ENCODE measurements around the gene DNAH11. TPM values are rescaled to one million over a fixed set of nuclear protein-coding genes. Genes with fewer than 3 reads are reported as not detected.

DNAH11 gene
- total RNA-seq, 1 donor from 2014 or later = 0.13 TPM

DNA sequence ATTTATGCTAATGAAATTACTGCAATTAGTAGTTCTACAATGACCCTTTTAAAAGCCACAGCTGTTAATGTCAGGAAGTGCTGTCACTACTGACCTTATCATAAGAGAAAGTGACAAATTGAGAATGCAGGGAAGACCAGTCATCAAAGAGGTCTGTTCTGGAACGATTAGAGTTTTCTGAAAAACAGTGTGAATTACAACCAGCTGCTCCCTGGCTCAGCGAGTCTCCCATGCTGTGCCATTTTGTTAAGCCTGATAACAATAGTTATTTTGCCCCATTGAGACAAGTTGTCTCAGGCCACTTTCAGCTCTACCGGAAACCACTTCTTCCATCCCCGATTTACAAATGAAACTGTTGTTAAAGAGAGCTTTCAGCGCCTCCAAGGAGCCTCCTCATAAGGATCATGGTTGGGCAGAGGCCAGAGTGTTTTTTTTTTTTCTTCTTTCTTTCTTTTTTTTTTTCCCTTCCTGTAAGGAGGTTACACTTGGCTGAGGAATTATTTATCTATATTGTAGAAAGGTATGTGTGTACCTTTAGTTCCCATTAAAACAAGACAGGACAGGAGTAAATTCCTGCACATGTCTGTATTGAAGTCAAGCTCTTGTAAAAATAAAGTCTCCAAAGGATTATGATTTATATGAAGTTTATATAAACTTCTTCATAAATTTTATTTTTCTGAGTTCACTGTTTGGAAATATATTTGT lies 229.2 kb downstream of the DNAH11 start:
- Histone ChIP-seq H3K4me2 (peak overlapping the region; percentile 48), H3K79me2 (ENCODE audit: low read depth) (no peaks in the 10 kb centered on the region), H3K9ac (no peak overlapping the region), H3K27ac (peak overlapping the region; percentile 16), H3K27me3 (peaks cover 11% of the 10 kb centered on the region), H2AFZ (replicated peaks) (no peak overlapping the region), H3K4me1 (peaks cover 43% of the 10 kb centered on the region), H4K20me1 (ENCODE audit: low read depth) (no peaks in the 10 kb centered on the region), H3K36me3 (no peaks in the 10 kb centered on the region), H3K4me3 (peak overlapping the region; percentile 8), H3K9me3 (ENCODE audit: low read depth) (no peaks in the 10 kb centered on the region), H3F3A (ENCODE audit: low read depth) (peaks cover 25% of the 10 kb centered on the region)
- peak overlapping the region; percentile 1 for H3K27ac Mint-ChIP-seq
- peak; percentile 84 for DNase-seq (ENCODE audit: low spot score)
- H3K4me3 Mint-ChIP-seq = peak overlapping the region; percentile 22
- peaks cover 6% of the 10 kb centered on the region for H3K27me3 Mint-ChIP-seq (ENCODE audit: insufficient read depth, low read depth)
- no peaks in the 10 kb centered on the region for H3K36me3 Mint-ChIP-seq
- peaks cover 2% of the 10 kb centered on the region for H3K9me3 Mint-ChIP-seq
- TF ChIP-seq, protein P1, sequence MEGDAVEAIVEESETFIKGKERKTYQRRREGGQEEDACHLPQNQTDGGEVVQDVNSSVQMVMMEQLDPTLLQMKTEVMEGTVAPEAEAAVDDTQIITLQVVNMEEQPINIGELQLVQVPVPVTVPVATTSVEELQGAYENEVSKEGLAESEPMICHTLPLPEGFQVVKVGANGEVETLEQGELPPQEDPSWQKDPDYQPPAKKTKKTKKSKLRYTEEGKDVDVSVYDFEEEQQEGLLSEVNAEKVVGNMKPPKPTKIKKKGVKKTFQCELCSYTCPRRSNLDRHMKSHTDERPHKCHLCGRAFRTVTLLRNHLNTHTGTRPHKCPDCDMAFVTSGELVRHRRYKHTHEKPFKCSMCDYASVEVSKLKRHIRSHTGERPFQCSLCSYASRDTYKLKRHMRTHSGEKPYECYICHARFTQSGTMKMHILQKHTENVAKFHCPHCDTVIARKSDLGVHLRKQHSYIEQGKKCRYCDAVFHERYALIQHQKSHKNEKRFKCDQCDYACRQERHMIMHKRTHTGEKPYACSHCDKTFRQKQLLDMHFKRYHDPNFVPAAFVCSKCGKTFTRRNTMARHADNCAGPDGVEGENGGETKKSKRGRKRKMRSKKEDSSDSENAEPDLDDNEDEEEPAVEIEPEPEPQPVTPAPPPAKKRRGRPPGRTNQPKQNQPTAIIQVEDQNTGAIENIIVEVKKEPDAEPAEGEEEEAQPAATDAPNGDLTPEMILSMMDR (IDR thresholded peaks at IDR 0.05) = no peak
- peak; percentile 84 for TF ChIP-seq EZH2phosphoT487 (IDR thresholded peaks at IDR 0.05)
- H3K4me1 Mint-ChIP-seq = peaks cover 44% of the 10 kb centered on the region

DNA sequence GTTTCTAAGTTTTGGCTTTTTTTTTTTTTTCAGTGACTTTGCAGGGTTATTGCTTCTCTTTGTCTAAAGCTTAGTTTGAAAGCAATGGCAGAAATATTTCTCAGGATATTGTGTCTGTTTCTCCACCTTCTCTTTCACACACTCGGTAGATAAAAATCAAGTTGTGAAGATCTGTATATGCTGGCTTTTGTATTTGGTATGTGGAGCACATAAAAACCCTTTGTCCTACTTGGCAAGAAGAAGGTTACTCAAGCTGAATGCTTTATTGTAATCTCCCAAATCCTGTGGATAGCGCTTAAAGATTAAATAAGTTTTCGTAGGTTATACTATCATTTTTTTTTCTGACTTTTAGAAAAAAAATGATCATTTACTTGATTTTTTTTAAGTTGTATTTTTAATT lies 230.5 kb downstream of the DNAH11 start:
- Histone ChIP-seq H3K9ac (no peak overlapping the region), H3K4me2 (peak overlapping the region; percentile 48), H3K4me3 (no peak overlapping the region), H3F3A (ENCODE audit: low read depth) (peaks cover 24% of the 10 kb centered on the region), H3K27me3 (peaks cover 11% of the 10 kb centered on the region), H3K9me3 (ENCODE audit: low read depth) (no peaks in the 10 kb centered on the region), H4K20me1 (ENCODE audit: low read depth) (no peaks in the 10 kb centered on the region), H2AFZ (replicated peaks) (no peak overlapping the region), H3K36me3 (no peaks in the 10 kb centered on the region), H3K27ac (no peak overlapping the region), H3K79me2 (ENCODE audit: low read depth) (no peaks in the 10 kb centered on the region), H3K4me1 (peaks cover 41% of the 10 kb centered on the region)
- H3K36me3 Mint-ChIP-seq = no peaks in the 10 kb centered on the region
- no peak for TF ChIP-seq EZH2 (IDR thresholded peaks at IDR 0.05)
- no peak for TF ChIP-seq EZH2phosphoT487 (IDR thresholded peaks at IDR 0.05)
- TF ChIP-seq, protein P1 (IDR thresholded peaks at IDR 0.05) = no peak
- peak overlapping the region; percentile 6 for H3K27ac Mint-ChIP-seq
- peaks cover 37% of the 10 kb centered on the region for H3K4me1 Mint-ChIP-seq
- peak overlapping the region; percentile 50 for H3K4me3 Mint-ChIP-seq
- peaks cover 7% of the 10 kb centered on the region for H3K27me3 Mint-ChIP-seq (ENCODE audit: insufficient read depth, low read depth)
- peaks cover 2% of the 10 kb centered on the region for H3K9me3 Mint-ChIP-seq
- peak; percentile 34 for DNase-seq (ENCODE audit: low spot score)

DNA sequence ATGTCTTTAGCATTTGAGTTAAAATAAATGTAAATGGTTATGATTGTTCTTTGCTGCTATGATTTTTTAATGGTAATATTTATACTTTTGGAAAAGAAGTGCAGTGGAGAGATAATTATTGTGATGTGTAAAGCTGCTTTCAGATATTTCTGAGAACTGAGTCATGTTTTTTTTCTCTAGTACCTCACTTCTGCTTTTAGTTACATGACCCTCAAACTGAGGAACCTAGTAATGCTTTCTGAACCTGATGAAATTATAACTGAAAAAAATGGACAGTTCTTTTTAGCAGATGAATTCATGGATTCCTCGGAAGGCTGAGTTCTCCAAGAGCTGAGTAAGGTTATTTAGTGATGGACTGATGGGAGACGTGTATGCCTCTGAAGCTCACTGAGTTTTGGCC lies 235.1 kb downstream of the DNAH11 start:
- peaks cover 14% of the 10 kb centered on the region for H3K4me1 ChIP-seq
- no peaks in the 10 kb centered on the region for H3K79me2 ChIP-seq (ENCODE audit: low read depth)
- no peaks in the 10 kb centered on the region for H3K36me3 ChIP-seq
- no peak for DNase-seq (ENCODE audit: low spot score)
- Mint-ChIP-seq H3K4me3 (no peak overlapping the region), H3K27ac (no peak overlapping the region), H3K4me1 (peaks cover 14% of the 10 kb centered on the region), H3K27me3 (ENCODE audit: insufficient read depth, low read depth) (peaks cover 6% of the 10 kb centered on the region), H3K9me3 (peaks cover 2% of the 10 kb centered on the region), H3K36me3 (no peaks in the 10 kb centered on the region)
- no peaks in the 10 kb centered on the region for H4K20me1 ChIP-seq (ENCODE audit: low read depth)
- no peak for TF ChIP-seq EZH2 (IDR thresholded peaks at IDR 0.05)
- no peaks in the 10 kb centered on the region for H3F3A ChIP-seq (ENCODE audit: low read depth)
- H3K9me3 ChIP-seq (ENCODE audit: low read depth) = no peaks in the 10 kb centered on the region
- no peak overlapping the region for H3K4me2 ChIP-seq
- H3K27ac ChIP-seq = no peak overlapping the region
- no peak overlapping the region for H3K4me3 ChIP-seq
- H3K27me3 ChIP-seq = no peaks in the 10 kb centered on the region
- H2AFZ ChIP-seq (replicated peaks) = no peak overlapping the region
- no peak overlapping the region for H3K9ac ChIP-seq

DNA sequence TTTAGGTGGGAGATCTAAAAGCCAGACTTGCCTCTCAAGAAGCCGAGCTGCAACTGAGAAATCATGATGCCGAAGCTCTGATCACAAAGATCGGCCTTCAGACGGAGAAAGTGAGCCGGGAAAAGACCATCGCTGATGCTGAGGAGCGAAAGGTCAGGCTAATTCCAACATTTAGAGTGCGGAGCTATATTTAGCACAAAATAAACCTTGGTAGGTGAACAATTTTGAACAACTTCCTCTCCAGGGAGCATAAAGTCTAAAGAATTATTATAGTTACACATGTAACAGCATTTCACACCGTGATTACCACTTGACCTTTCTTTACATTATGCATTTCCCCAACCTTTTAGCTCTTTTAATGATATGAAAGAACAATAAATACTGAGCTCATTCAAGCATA lies 236.1 kb downstream of the DNAH11 start:
- no peaks in the 10 kb centered on the region for H3K36me3 Mint-ChIP-seq
- Histone ChIP-seq H3K4me3 (no peak overlapping the region), H2AFZ (replicated peaks) (no peak overlapping the region), H3K27ac (no peak overlapping the region), H3K9ac (no peak overlapping the region), H4K20me1 (ENCODE audit: low read depth) (no peaks in the 10 kb centered on the region), H3K4me2 (no peak overlapping the region), H3K27me3 (no peaks in the 10 kb centered on the region), H3F3A (ENCODE audit: low read depth) (no peaks in the 10 kb centered on the region), H3K36me3 (no peaks in the 10 kb centered on the region), H3K4me1 (peaks cover 4% of the 10 kb centered on the region), H3K9me3 (ENCODE audit: low read depth) (no peaks in the 10 kb centered on the region), H3K79me2 (ENCODE audit: low read depth) (no peaks in the 10 kb centered on the region)
- TF ChIP-seq, protein P1 (IDR thresholded peaks at IDR 0.05) = no peak
- TF ChIP-seq EZH2phosphoT487 (IDR thresholded peaks at IDR 0.05) (no peak), EZH2 (IDR thresholded peaks at IDR 0.05) (no peak)
- DNase-seq (ENCODE audit: low spot score) = no peak
- H3K27ac Mint-ChIP-seq = no peak overlapping the region
- peaks cover 9% of the 10 kb centered on the region for H3K27me3 Mint-ChIP-seq (ENCODE audit: insufficient read depth, low read depth)
- H3K4me1 Mint-ChIP-seq = peaks cover 12% of the 10 kb centered on the region
- peaks cover 2% of the 10 kb centered on the region for H3K9me3 Mint-ChIP-seq
- no peak overlapping the region for H3K4me3 Mint-ChIP-seq

All from neural progenitor cell (in vitro differentiated cells).